Activated naive CD8-positive, alpha-beta T cell (primary cell): Measurements from ENCODE around the gene ZMIZ1.

Experiments
- H3K27ac Mint-ChIP-seq: one replicate; pipeline ENCODE4 v1.8.0; 2021; ENCODE audit warnings: mixed read lengths
- H3K27me3 Mint-ChIP-seq: one replicate; pipeline ENCODE4 v1.8.0; 2021; ENCODE audit warnings: mixed read lengths
- H3K36me3 Mint-ChIP-seq: one replicate; pipeline ENCODE4 v1.8.0; 2021; ENCODE audit warnings: mixed read lengths
- H3K4me1 Mint-ChIP-seq: one replicate; pipeline ENCODE4 v1.8.0; 2021; ENCODE audit warnings: low read depth, mixed read lengths
- H3K4me3 Mint-ChIP-seq: one replicate; pipeline ENCODE4 v1.8.0; 2021; ENCODE audit warnings: mild to moderate bottlenecking, mixed read lengths
- H3K9me3 Mint-ChIP-seq: one replicate; pipeline ENCODE4 v1.8.0; 2021; ENCODE audit warnings: low read depth, mixed read lengths

Gene ZMIZ1

DNA sequence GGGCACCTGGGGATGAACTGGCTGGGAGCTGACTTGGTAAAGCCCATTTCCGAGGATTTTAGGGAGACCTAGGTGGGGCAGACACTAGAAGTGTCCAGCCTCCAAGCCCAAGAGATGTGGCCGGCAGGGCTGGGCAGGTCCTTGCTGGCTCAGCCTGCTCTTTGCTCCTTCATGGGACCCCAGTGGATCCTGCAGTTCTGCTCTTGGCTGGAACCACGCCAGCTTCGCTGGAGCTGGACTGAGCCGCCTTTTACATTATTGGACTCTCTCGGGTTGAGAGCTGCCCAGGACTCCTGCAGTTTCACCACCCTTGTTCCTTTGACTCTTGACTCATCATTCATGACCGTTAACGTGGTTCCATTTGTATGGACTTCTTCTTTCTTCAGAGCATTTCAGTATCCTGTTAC is 284.2 kb downstream of the ZMIZ1 start:
- H3K27ac Mint-ChIP-seq = no peak overlapping the region
- H3K36me3 Mint-ChIP-seq = peaks cover 23% of the 10 kb centered on the region
- peaks cover 26% of the 10 kb centered on the region for H3K4me1 Mint-ChIP-seq

DNA sequence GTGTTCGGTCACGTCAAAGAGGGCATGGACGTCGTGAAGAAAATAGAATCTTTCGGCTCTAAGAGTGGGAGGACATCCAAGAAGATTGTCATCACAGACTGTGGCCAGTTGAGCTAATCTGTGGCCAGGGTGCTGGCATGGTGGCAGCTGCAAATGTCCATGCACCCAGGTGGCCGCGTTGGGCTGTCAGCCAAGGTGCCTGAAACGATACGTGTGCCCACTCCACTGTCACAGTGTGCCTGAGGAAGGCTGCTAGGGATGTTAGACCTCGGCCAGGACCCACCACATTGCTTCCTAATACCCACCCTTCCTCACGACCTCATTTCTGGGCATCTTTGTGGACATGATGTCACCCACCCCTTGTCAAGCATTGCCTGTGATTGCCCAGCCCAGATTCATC is 285.0 kb downstream of the ZMIZ1 start:
- Mint-ChIP-seq H3K4me1 (peaks cover 20% of the 10 kb centered on the region), H3K9me3 (no peaks in the 10 kb centered on the region), H3K27me3 (no peaks in the 10 kb centered on the region), H3K36me3 (peaks cover 23% of the 10 kb centered on the region), H3K4me3 (no peak overlapping the region), H3K27ac (no peak overlapping the region)

More for the DNA sequence above, 284.2 kb downstream of the ZMIZ1 start:
- Mint-ChIP-seq H3K9me3 (no peaks in the 10 kb centered on the region), H3K4me3 (no peak overlapping the region), H3K27me3 (no peaks in the 10 kb centered on the region)

DNA sequence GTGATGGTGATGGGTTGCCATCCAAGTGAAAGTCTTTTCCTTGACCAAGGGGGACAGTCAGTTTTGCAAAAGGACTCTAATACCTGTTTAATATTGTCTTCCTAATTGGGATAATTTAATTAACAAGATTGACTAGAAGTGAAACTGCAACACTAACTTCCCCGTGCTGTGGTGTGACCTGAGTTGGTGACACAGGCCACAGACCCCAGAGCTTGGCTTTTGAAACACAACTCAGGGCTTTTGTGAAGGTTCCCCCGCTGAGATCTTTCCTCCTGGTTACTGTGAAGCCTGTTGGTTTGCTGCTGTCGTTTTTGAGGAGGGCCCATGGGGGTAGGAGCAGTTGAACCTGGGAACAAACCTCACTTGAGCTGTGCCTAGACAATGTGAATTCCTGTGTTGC is 285.4 kb downstream of the ZMIZ1 start:
- H3K27me3 Mint-ChIP-seq = no peaks in the 10 kb centered on the region
- H3K4me3 Mint-ChIP-seq = no peak overlapping the region
- H3K27ac Mint-ChIP-seq = no peak overlapping the region
- no peaks in the 10 kb centered on the region for H3K9me3 Mint-ChIP-seq
- H3K4me1 Mint-ChIP-seq = peaks cover 18% of the 10 kb centered on the region
- peaks cover 23% of the 10 kb centered on the region for H3K36me3 Mint-ChIP-seq

DNA sequence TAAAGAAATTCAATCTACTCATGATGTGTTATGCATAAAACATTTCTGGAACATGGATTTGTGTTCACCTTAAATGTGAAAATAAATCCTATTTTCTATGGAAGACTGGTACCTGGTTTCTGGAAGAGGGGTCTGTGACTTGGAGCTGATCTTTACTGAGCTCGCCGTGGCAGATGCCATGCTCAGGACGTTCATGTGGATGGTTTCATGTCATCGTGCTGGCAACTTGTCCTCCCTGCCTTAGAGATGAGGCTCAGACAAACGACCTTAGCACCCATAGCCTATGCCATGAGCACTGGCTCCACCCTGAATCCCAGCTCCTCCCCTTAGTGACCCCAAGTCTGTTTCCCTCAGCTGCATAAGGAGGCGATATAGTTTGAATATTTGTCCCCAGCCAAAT is 285.8 kb downstream of the ZMIZ1 start:
- peaks cover 23% of the 10 kb centered on the region for H3K36me3 Mint-ChIP-seq
- no peak overlapping the region for H3K4me3 Mint-ChIP-seq
- no peaks in the 10 kb centered on the region for H3K27me3 Mint-ChIP-seq
- no peak overlapping the region for H3K27ac Mint-ChIP-seq
- H3K4me1 Mint-ChIP-seq = peaks cover 15% of the 10 kb centered on the region
- no peaks in the 10 kb centered on the region for H3K9me3 Mint-ChIP-seq

DNA sequence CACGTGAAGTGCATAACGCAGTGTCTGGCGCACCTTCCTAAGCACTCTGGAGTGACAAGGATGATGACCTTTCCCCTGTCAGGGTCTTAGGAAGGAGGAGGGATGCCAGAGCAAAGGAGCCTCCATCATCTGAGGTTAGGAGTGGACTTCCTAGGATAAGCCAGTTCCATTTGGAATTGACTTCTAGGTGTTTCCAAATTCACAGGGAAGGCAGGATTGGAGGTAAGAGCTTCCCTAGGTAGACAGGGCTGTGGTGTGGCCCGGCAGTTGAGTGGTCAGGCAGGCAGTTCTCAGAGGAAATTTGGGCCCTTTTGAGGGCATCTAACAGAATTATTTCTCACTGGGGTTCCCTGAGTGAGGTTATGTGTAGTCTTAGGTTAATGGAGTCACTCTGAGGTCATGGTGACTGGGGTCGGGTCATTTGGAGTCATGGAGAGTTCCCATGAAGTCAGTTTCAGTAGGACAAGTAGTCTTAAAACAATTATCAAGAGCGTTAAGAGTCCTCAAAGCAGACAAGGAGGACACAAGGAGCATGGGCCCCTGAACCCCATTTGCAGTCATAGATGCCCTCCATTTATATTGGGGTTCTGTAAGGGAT is 286.8 kb downstream of the ZMIZ1 start:
- Mint-ChIP-seq H3K36me3 (peaks cover 23% of the 10 kb centered on the region), H3K27me3 (no peaks in the 10 kb centered on the region), H3K4me3 (no peak overlapping the region), H3K9me3 (no peaks in the 10 kb centered on the region), H3K4me1 (peaks cover 12% of the 10 kb centered on the region), H3K27ac (no peak overlapping the region)

DNA sequence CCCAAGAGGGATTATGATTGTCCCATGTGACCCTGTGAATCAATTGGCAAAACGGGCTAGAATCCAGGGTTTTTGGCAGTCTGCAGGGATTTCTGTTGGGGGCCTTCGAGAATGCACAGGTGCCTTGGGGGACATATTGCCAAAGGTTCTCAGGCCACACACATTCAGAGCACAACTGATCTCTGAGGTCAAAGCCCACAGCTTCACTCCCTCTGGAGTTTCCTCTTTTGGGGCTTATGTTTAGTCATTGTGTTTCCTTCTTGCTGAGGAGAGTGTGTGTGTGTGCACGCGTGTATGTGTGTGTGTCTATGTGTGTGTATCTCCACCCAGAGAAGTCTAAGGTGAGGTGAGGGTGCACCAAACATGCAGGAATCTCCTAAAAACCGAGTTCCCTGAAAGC is 287.3 kb downstream of the ZMIZ1 start:
- Mint-ChIP-seq H3K27ac (no peak overlapping the region), H3K4me1 (peaks cover 16% of the 10 kb centered on the region), H3K27me3 (no peaks in the 10 kb centered on the region), H3K4me3 (no peak overlapping the region), H3K36me3 (peaks cover 23% of the 10 kb centered on the region), H3K9me3 (no peaks in the 10 kb centered on the region)

DNA sequence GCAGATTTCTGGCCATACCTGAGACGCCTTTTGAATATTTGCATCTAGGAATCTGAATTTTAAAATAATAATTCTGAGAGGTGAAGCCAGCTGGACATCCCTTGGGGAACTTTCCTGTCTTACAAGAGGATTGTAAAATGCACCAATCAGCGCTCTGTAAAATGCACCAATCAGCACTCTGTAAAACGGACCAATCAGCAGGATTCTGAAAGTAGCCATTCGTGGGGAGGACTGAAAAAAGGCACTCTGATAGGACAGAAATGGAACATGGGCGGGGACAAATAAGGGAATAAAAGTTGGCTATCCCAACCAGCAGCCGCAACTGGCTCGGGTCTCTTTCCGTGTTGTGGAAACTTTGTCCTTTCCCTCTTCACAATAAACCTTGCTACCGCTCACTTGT is 288.4 kb downstream of the ZMIZ1 start:
- Mint-ChIP-seq H3K27ac (no peak overlapping the region), H3K36me3 (peaks cover 23% of the 10 kb centered on the region), H3K27me3 (no peaks in the 10 kb centered on the region), H3K4me3 (no peak overlapping the region), H3K9me3 (no peaks in the 10 kb centered on the region), H3K4me1 (peaks cover 27% of the 10 kb centered on the region)

DNA sequence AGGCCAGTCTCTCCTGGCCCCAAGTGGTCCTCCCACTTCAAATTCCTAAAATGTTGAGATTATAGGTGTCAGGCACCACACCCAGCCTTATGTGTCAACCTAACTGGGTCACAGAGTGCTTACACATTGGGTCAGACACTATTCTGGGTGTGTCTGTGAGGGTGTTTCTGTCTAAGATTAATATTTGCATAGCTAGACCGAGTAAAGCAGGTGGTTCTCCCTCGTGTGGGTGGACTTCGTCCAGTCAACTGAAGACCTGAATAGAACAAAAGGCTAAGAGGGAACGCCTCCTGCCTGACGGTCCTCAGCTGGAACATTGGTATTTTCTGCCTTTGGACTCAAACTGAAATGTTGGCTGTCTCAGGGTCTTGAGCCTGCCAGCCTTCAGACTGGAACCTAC is 290.0 kb downstream of the ZMIZ1 start:
- peaks cover 16% of the 10 kb centered on the region for H3K36me3 Mint-ChIP-seq
- no peaks in the 10 kb centered on the region for H3K27me3 Mint-ChIP-seq
- H3K27ac Mint-ChIP-seq = no peak overlapping the region
- H3K9me3 Mint-ChIP-seq = no peaks in the 10 kb centered on the region
- no peak overlapping the region for H3K4me3 Mint-ChIP-seq
- peaks cover 19% of the 10 kb centered on the region for H3K4me1 Mint-ChIP-seq

DNA sequence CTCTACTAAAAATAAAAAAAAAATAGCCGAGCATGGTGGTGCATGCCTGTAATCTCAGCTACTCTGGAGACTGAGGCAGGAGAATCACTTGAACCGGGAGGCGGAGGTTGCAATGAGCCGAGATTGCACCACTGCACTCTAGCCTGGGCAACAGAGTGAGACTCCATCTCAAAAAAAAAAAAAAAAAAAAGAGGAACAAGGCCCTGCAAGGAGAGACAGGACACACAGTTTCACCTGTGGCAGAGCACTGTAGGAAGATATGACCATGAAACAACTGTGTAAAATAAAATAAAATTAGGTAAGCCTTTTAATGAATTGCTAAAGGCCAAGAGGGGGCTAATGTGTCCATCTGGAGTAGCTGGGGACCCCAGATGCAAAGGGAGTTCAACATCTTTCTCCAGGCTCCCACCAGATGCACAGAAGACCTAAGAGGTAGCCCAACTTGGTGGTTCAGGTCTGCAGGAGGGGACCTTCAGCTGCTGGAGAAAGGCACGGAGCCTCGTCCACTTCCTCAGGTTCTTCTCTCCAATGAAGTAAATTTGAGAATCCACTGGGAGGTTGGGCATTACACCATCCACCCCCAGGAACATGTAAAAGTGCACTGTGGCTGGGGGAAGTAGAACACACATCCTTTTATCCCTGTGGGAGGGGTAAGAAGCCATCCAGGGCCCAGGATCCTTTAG is 291.2 kb downstream of the ZMIZ1 start:
- Mint-ChIP-seq H3K4me3 (no peak overlapping the region), H3K27me3 (no peaks in the 10 kb centered on the region), H3K27ac (no peak overlapping the region), H3K9me3 (no peaks in the 10 kb centered on the region), H3K36me3 (peaks cover 7% of the 10 kb centered on the region), H3K4me1 (peaks cover 18% of the 10 kb centered on the region)

DNA sequence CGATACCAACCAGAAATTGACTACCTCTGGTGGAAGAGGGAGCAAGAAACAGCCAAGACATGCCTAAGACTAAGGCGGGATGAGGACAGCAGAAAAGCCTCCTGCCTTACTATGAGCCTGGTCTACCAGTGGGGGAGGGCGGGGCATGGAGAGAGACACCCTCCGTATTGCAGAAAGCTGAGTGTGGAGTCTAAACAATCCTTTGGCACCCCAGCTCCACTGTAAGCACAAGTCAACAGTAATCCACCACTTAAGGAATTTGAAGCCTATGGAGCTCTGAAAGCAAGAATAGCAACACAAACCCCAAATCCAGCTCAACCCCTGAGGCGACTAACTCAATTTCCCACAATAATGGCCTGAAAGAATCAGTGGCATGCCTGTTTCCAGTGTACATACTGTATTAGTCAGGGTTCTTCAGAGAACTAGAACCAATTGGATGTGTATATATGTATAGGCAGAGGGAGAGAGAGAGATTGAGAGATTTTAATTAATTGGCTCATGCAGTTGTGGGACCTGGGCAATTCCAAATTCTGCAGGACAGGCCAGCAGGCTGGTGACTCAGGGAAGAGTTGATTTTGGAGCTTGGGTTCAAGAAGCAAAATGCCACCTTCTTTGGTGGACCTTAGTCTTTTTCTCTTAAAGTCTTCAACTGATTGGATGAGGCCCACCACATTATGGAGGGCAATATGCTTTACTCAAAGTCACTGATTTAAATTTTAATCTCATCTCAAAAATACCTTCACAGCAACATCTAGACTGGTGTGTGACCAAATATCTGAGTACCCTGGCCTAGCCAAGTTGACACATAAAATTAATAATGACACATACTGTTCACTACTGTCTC is 292.0 kb downstream of the ZMIZ1 start:
- H3K4me3 Mint-ChIP-seq = no peak overlapping the region
- H3K27ac Mint-ChIP-seq = no peak overlapping the region
- H3K36me3 Mint-ChIP-seq = peaks cover 3% of the 10 kb centered on the region
- no peaks in the 10 kb centered on the region for H3K27me3 Mint-ChIP-seq
- H3K9me3 Mint-ChIP-seq = no peaks in the 10 kb centered on the region
- peaks cover 18% of the 10 kb centered on the region for H3K4me1 Mint-ChIP-seq

DNA sequence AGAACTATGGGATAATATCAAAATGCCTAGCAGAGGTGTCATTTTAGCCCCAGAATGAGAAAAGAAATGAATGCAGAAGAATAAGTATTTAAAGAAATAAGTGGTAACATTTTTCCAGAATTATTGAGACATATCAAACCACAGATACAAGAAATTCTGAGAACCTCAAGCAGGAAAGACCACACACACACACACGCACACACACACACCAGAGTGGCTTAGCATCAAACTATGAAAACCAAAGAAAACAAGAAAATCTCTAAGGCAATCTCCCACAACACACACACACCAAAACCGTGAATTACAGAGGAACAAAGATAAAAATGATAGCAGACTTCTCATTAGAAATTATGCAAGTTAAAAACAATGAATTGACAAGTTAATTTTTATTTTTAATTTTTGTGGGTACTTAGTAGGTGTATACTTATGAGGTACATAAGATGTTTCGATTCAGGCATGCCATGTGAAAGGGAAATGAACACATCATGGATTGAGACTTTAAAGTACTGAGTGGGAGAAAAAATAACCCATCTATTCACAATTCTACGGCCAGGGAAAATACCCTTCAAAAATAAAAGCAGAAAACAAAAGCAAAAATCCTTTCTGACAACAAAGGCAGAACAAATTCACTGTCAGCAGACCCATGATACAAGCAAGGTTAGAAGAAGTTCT is 293.1 kb downstream of the ZMIZ1 start:
- Mint-ChIP-seq H3K4me1 (peaks cover 18% of the 10 kb centered on the region), H3K27ac (no peak overlapping the region), H3K9me3 (no peaks in the 10 kb centered on the region), H3K27me3 (no peaks in the 10 kb centered on the region), H3K4me3 (no peak overlapping the region), H3K36me3 (peaks cover 3% of the 10 kb centered on the region)
